ENCODE measurements around the gene DCAF12.

GRCh38 chr9:34157898-34158297 is 31.4 kb upstream of the DCAF12 start:
- TF ChIP-seq, protein P1, sequence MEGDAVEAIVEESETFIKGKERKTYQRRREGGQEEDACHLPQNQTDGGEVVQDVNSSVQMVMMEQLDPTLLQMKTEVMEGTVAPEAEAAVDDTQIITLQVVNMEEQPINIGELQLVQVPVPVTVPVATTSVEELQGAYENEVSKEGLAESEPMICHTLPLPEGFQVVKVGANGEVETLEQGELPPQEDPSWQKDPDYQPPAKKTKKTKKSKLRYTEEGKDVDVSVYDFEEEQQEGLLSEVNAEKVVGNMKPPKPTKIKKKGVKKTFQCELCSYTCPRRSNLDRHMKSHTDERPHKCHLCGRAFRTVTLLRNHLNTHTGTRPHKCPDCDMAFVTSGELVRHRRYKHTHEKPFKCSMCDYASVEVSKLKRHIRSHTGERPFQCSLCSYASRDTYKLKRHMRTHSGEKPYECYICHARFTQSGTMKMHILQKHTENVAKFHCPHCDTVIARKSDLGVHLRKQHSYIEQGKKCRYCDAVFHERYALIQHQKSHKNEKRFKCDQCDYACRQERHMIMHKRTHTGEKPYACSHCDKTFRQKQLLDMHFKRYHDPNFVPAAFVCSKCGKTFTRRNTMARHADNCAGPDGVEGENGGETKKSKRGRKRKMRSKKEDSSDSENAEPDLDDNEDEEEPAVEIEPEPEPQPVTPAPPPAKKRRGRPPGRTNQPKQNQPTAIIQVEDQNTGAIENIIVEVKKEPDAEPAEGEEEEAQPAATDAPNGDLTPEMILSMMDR (IDR thresholded peaks at IDR 0.05): no peak
- no peak for TF ChIP-seq POLR2A (IDR thresholded peaks at IDR 0.05)
